ENCODE results near the gene C1orf50. TPM values are rescaled to one million over a fixed set of nuclear protein-coding genes. Genes with fewer than 3 reads are reported as not detected.

The C1orf50 gene
- total RNA-seq, 6 donors from 2014 or later, result 0.55 to 7.4 (median 2.5) TPM

GRCh38 chr1:42783092-42783491, 16.0 kb downstream of the C1orf50 start:
- Histone ChIP-seq H3K27me3 (no peaks in the 10 kb centered on the region), H3K36me3 (peaks cover 0 to 17% (median 2%) of the 10 kb centered on the region in 4 donors), H3K4me3 (no peak overlapping the region), H3K27ac (no peak overlapping the region), H3K9me3 (no peaks in the 10 kb centered on the region), H3K4me1 (peaks cover 10 to 15% (median 13%) of the 10 kb centered on the region in 4 donors)
- ATAC-seq (ENCODE audit: low FRiP score in 2 of 2) (no peak), DNase-seq (no peak)
- 95 to 96% methylated on average over 2 of the region's 2 CpGs for WGBS, 2 donors
- TF ChIP-seq EP300 (IDR thresholded peaks at IDR 0.05), result no peak
- no peak for TF ChIP-seq CTCF (IDR thresholded peaks at IDR 0.05)
- TF ChIP-seq POLR2AphosphoS5 (IDR thresholded peaks at IDR 0.05), result no peak
- no peak for TF ChIP-seq POLR2A (IDR thresholded peaks at IDR 0.05)

- DNase-seq (peak in 1 of 2 donors; percentile 61), ATAC-seq (ENCODE audit: low FRiP score in 2 of 2) (peak in 1 of 2 donors; percentile 4)
- Histone ChIP-seq H3K27ac (no peak overlapping the region), H3K4me3 (peak overlapping the region in 2 of 4 donors; percentile 49 to 51), H3K9me3 (no peaks in the 10 kb centered on the region), H3K4me1 (peaks cover 10 to 15% (median 13%) of the 10 kb centered on the region in 4 donors), H3K27me3 (no peaks in the 10 kb centered on the region), H3K36me3 (peaks cover 0 to 8% (median 2%) of the 10 kb centered on the region in 4 donors)
- 92 to 96% methylated on average over 18 of the region's 18 CpGs for whole genome bisulfite sequencing, 2 donors
- TF ChIP-seq CTCF (IDR thresholded peaks at IDR 0.05) (no peak), POLR2A (IDR thresholded peaks at IDR 0.05) (no peak), EP300 (IDR thresholded peaks at IDR 0.05) (no peak), POLR2AphosphoS5 (IDR thresholded peaks at IDR 0.05) (no peak)
Measured at GRCh38 chr1:42784547-42784945, 17.5 kb downstream of the C1orf50 start.

GRCh38 chr1:42784946-42785693, 18.1 kb downstream of the C1orf50 start, which contains the start of gene TMEM269:
TSS of gene TMEM269 (plus strand) at chr1:42784991. CDS start at chr1:42789894, 4,903 bp downstream.
- H3K27ac ChIP-seq, result no peak within 1 kb of the TSS
- ATAC-seq (ENCODE audit: low FRiP score in 2 of 2) (peak; percentile 28 to 60), DNase-seq (peak in 1 of 2 donors; percentile 86)
- no peaks in the 10 kb centered on the region for H3K27me3 ChIP-seq
- H3K9me3 ChIP-seq, result no peaks in the 10 kb centered on the region
- TF ChIP-seq POLR2AphosphoS5 (IDR thresholded peaks at IDR 0.05), result no peak
- TF ChIP-seq POLR2A (IDR thresholded peaks at IDR 0.05), result no peak
- TF ChIP-seq EP300 (IDR thresholded peaks at IDR 0.05), result no peak
- no peak for TF ChIP-seq CTCF (IDR thresholded peaks at IDR 0.05)
- H3K36me3 ChIP-seq, result peaks cover 0 to 5% (median 2%) of the 10 kb centered on the region in 4 donors
- WGBS, 2 donors, result 6 to 14% methylated on average over 19 to 29 of the region's 54 CpGs
- peaks cover 10 to 15% (median 13%) of the 10 kb centered on the region in 4 donors for H3K4me1 ChIP-seq
- peak within 1 kb of the TSS; percentile 25 to 51 (median 46) for H3K4me3 ChIP-seq

GRCh38 chr1:42786097-42786496, 19.0 kb downstream of the C1orf50 start:
- no peak for ATAC-seq (ENCODE audit: low FRiP score in 2 of 2)
- H3K27me3 ChIP-seq, result no peaks in the 10 kb centered on the region
- peaks cover 0 to 4% (median 0%) of the 10 kb centered on the region in 4 donors for H3K36me3 ChIP-seq
- WGBS, 2 donors, result 87 to 96% methylated on average over 4 to 5 of the region's 5 CpGs
- H3K4me1 ChIP-seq, result peaks cover 10 to 15% (median 13%) of the 10 kb centered on the region in 4 donors
- no peak overlapping the region for H3K27ac ChIP-seq
- H3K9me3 ChIP-seq, result no peaks in the 10 kb centered on the region
- no peak overlapping the region for H3K4me3 ChIP-seq
- DNase-seq, result no peak
- TF ChIP-seq CTCF (IDR thresholded peaks at IDR 0.05), result no peak
- no peak for TF ChIP-seq EP300 (IDR thresholded peaks at IDR 0.05)
- TF ChIP-seq POLR2A (IDR thresholded peaks at IDR 0.05), result no peak
- no peak for TF ChIP-seq POLR2AphosphoS5 (IDR thresholded peaks at IDR 0.05)

Data from upper lobe of left lung (tissue), 6 donors.